OCI-LY1 (cell line): ENCODE data around the gene AREL1.

Source experiments
- CTCF ChIP-seq: fragments of 200-600 bp; sonication (generic), shearing (Covaris generic); IDR thresholded peaks from 2 replicates; pipeline ENCODE4 v1.5.1; 2017; ENCODE audit warnings: mild to moderate bottlenecking, antibody characterized with exemption, low read length, moderate library complexity, mixed read lengths
- EZH2 ChIP-seq: fragments of 200-600 bp; sonication (generic), shearing (Covaris generic); IDR thresholded peaks from 2 replicates; pipeline ENCODE4 v1.8.0; 2017; ENCODE audit warnings: borderline replicate concordance, mixed run types, mild to moderate bottlenecking, antibody characterized with exemption, low read length, moderate library complexity, mixed read lengths

DNA sequence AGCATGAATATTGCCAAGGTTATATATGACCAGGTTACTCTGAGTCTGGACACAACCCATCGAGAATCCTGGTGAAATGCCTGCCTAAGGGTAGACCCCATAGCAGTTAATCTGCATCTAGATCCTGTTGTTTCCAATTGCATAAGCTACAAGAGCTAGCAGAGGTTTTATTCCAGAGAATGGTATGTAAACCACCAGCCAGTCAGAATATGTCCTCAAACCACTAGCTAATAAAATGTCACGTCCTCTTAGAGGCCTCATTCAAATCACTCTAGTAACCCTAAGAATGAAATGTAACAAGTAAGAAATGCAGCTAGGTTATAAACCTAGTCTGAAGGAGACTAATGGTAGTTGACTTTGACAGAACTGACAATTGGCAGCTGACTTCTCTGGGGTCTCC is 41.3 kb upstream of the AREL1 start:
- no peak for TF ChIP-seq EZH2
- no peak for TF ChIP-seq CTCF
